ENCODE results near the gene NCBP2L. TPM values are rescaled to one million over a fixed set of nuclear protein-coding genes. Genes with fewer than 3 reads are reported as not detected.

Gene NCBP2L
- total RNA-seq, 1 donor from 2014 or later, result not detected

DNA sequence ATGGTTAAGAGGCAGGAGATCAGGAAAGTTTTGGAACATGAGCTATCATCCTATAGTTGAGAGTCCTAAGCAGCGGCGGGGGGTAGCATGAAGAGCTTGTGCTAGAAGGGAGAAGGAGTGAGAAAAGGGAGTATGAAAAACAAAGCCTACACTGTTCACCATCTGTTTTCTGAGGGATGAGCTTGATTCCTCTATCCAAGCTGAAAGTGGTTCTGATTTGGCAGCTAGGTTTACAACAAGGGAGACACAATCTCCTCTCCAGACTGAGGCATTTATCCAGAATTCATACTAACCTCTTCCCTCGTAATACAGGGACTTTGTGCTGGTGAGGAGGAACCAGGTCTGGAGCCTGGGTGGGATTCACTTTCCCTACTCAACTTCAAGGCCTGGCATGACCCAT is 25.5 kb upstream of the NCBP2L start:
- H3K36me3 Mint-ChIP-seq, result no peaks in the 10 kb centered on the region
- H3K27me3 Mint-ChIP-seq (ENCODE audit: low read depth), result peaks cover 29% of the 10 kb centered on the region
- TF ChIP-seq, protein P1, sequence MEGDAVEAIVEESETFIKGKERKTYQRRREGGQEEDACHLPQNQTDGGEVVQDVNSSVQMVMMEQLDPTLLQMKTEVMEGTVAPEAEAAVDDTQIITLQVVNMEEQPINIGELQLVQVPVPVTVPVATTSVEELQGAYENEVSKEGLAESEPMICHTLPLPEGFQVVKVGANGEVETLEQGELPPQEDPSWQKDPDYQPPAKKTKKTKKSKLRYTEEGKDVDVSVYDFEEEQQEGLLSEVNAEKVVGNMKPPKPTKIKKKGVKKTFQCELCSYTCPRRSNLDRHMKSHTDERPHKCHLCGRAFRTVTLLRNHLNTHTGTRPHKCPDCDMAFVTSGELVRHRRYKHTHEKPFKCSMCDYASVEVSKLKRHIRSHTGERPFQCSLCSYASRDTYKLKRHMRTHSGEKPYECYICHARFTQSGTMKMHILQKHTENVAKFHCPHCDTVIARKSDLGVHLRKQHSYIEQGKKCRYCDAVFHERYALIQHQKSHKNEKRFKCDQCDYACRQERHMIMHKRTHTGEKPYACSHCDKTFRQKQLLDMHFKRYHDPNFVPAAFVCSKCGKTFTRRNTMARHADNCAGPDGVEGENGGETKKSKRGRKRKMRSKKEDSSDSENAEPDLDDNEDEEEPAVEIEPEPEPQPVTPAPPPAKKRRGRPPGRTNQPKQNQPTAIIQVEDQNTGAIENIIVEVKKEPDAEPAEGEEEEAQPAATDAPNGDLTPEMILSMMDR (IDR thresholded peaks at IDR 0.05; ENCODE audit: unreplicated experiment), result no peak
- no peak for DNase-seq (ENCODE audit: low spot score in 2 of 2, unreplicated experiment in 2 of 2)
- H3K4me3 Mint-ChIP-seq, result no peak overlapping the region
- no peak overlapping the region for H3K27ac Mint-ChIP-seq
- H3K9me3 Mint-ChIP-seq, result peaks cover 13% of the 10 kb centered on the region
- H3K4me1 Mint-ChIP-seq, result peaks cover 3% of the 10 kb centered on the region

GRCh38 chrX:107752714-107753113 is 24.8 kb upstream of the NCBP2L start:
- H3K36me3 Mint-ChIP-seq, result no peaks in the 10 kb centered on the region
- peaks cover 13% of the 10 kb centered on the region for H3K9me3 Mint-ChIP-seq
- H3K4me3 Mint-ChIP-seq, result no peak overlapping the region
- no peak for DNase-seq (ENCODE audit: low spot score in 2 of 2, unreplicated experiment in 2 of 2)
- peaks cover 30% of the 10 kb centered on the region for H3K27me3 Mint-ChIP-seq (ENCODE audit: low read depth)
- H3K27ac Mint-ChIP-seq, result no peak overlapping the region
- H3K4me1 Mint-ChIP-seq, result peaks cover 3% of the 10 kb centered on the region
- TF ChIP-seq, protein P1 (IDR thresholded peaks at IDR 0.05; ENCODE audit: unreplicated experiment), result no peak

- no peak overlapping the region for H3K27ac Mint-ChIP-seq
- peaks cover 13% of the 10 kb centered on the region for H3K9me3 Mint-ChIP-seq
- peaks cover 27% of the 10 kb centered on the region for H3K27me3 Mint-ChIP-seq (ENCODE audit: low read depth)
- H3K36me3 Mint-ChIP-seq, result no peaks in the 10 kb centered on the region
- no peak overlapping the region for H3K4me3 Mint-ChIP-seq
- TF ChIP-seq, protein P1 (IDR thresholded peaks at IDR 0.05; ENCODE audit: unreplicated experiment), result no peak
- peaks cover 3% of the 10 kb centered on the region for H3K4me1 Mint-ChIP-seq
- DNase-seq (ENCODE audit: low spot score in 2 of 2, unreplicated experiment in 2 of 2), result no peak
Measured at GRCh38 chrX:107753187-107753586, 24.3 kb upstream of the NCBP2L start.

GRCh38 chrX:107755721-107756120 is 21.8 kb upstream of the NCBP2L start:
- DNase-seq (ENCODE audit: low spot score in 2 of 2, unreplicated experiment in 2 of 2), result no peak
- Mint-ChIP-seq H3K9me3 (peaks cover 9% of the 10 kb centered on the region), H3K27ac (no peak overlapping the region), H3K36me3 (no peaks in the 10 kb centered on the region), H3K4me1 (no peaks in the 10 kb centered on the region), H3K4me3 (no peak overlapping the region), H3K27me3 (ENCODE audit: low read depth) (peaks cover 24% of the 10 kb centered on the region)
- TF ChIP-seq, protein P1 (IDR thresholded peaks at IDR 0.05; ENCODE audit: unreplicated experiment), result no peak

- peaks cover 23% of the 10 kb centered on the region for H3K27me3 Mint-ChIP-seq (ENCODE audit: low read depth)
- TF ChIP-seq, protein P1 (IDR thresholded peaks at IDR 0.05; ENCODE audit: unreplicated experiment), result no peak
- no peak overlapping the region for H3K4me3 Mint-ChIP-seq
- no peak overlapping the region for H3K27ac Mint-ChIP-seq
- H3K4me1 Mint-ChIP-seq, result no peaks in the 10 kb centered on the region
- H3K9me3 Mint-ChIP-seq, result peaks cover 4% of the 10 kb centered on the region
- no peak for DNase-seq (ENCODE audit: low spot score in 2 of 2, unreplicated experiment in 2 of 2)
- H3K36me3 Mint-ChIP-seq, result no peaks in the 10 kb centered on the region
Measured at GRCh38 chrX:107758231-107758766, 19.2 kb upstream of the NCBP2L start.

Measured in mesothelial cell of epicardium (in vitro differentiated cells).